ENCODE measurements around the gene AEN.

The AEN gene
- 37.3 to 153 (median 94.8) reads per million in 9 experiments for total RNA-seq

- Mint-ChIP-seq H3K4me1 (ENCODE audit: low read depth in 2 of 2) (peaks cover 33 to 39% of the 10 kb centered on the region in 2 donors), H3K4me3 (peak within 1 kb of the TSS; percentile 83 to 92), H3K27me3 (peaks cover 15 to 21% of the 10 kb centered on the region in 2 donors), H3K36me3 (ENCODE audit: insufficient read depth) (peaks cover 11% of the 10 kb centered on the region), H3K9me3 (no peaks in the 10 kb centered on the region), H3K27ac (peak within 1 kb of the TSS; percentile 94 to 98)
- peak; percentile 92 for ATAC-seq (replicated peaks)
- peak; percentile 94 to 96 (median 95) for DNase-seq
Measured at GRCh38 chr15:88620995-88621772, at the start of gene AEN. AEN (plus strand) TSS chr15:88621340; CDS start chr15:88626210, 4,870 bp downstream.

- no peak overlapping the region for H3K27ac Mint-ChIP-seq
- H3K4me3 Mint-ChIP-seq: no peak overlapping the region
- ATAC-seq (replicated peaks): no peak
- peaks cover 26 to 63% of the 10 kb centered on the region in 2 donors for H3K27me3 Mint-ChIP-seq
- no peak for DNase-seq
- H3K9me3 Mint-ChIP-seq: no peaks in the 10 kb centered on the region
- H3K4me1 Mint-ChIP-seq (ENCODE audit: low read depth in 2 of 2): no peaks in the 10 kb centered on the region
- no peaks in the 10 kb centered on the region for H3K36me3 Mint-ChIP-seq (ENCODE audit: insufficient read depth)
Measured at GRCh38 chr15:88571852-88572259, 49.3 kb upstream of the AEN start.

GRCh38 chr15:88574077-88574476 is 47.1 kb upstream of the AEN start:
- Mint-ChIP-seq H3K36me3 (ENCODE audit: insufficient read depth) (no peaks in the 10 kb centered on the region), H3K4me1 (ENCODE audit: low read depth in 2 of 2) (no peaks in the 10 kb centered on the region), H3K27ac (no peak overlapping the region), H3K27me3 (peaks cover 21 to 43% of the 10 kb centered on the region in 2 donors), H3K4me3 (no peak overlapping the region), H3K9me3 (no peaks in the 10 kb centered on the region)
- ATAC-seq (replicated peaks) (no peak), DNase-seq (no peak)

GRCh38 chr15:88574655-88575054 is 46.5 kb upstream of the AEN start:
- ATAC-seq (replicated peaks) (no peak), DNase-seq (no peak)
- Mint-ChIP-seq H3K27ac (no peak overlapping the region), H3K27me3 (peaks cover 21 to 43% of the 10 kb centered on the region in 2 donors), H3K36me3 (ENCODE audit: insufficient read depth) (no peaks in the 10 kb centered on the region), H3K4me3 (no peak overlapping the region), H3K9me3 (no peaks in the 10 kb centered on the region), H3K4me1 (ENCODE audit: low read depth in 2 of 2) (no peaks in the 10 kb centered on the region)

- H3K36me3 Mint-ChIP-seq (ENCODE audit: insufficient read depth): no peaks in the 10 kb centered on the region
- H3K4me3 Mint-ChIP-seq: no peak overlapping the region
- peaks cover 17 to 22% of the 10 kb centered on the region in 2 donors for H3K27me3 Mint-ChIP-seq
- no peak overlapping the region for H3K27ac Mint-ChIP-seq
- no peak for DNase-seq
- no peaks in the 10 kb centered on the region for H3K9me3 Mint-ChIP-seq
- no peaks in the 10 kb centered on the region for H3K4me1 Mint-ChIP-seq (ENCODE audit: low read depth in 2 of 2)
- no peak for ATAC-seq (replicated peaks)
Measured at GRCh38 chr15:88579322-88579721, 41.8 kb upstream of the AEN start.

- Mint-ChIP-seq H3K9me3 (no peaks in the 10 kb centered on the region), H3K4me1 (ENCODE audit: low read depth in 2 of 2) (no peaks in the 10 kb centered on the region), H3K27ac (no peak overlapping the region), H3K36me3 (ENCODE audit: insufficient read depth) (no peaks in the 10 kb centered on the region), H3K27me3 (peaks cover 16% of the 10 kb centered on the region in 2 donors), H3K4me3 (no peak overlapping the region)
- ATAC-seq (replicated peaks): no peak
- no peak for DNase-seq
Measured at GRCh38 chr15:88580532-88580931, 40.6 kb upstream of the AEN start.

GRCh38 chr15:88586401-88587162 is 34.6 kb upstream of the AEN start:
- no peaks in the 10 kb centered on the region for H3K4me1 Mint-ChIP-seq (ENCODE audit: low read depth in 2 of 2)
- ATAC-seq (replicated peaks) (no peak), DNase-seq (no peak)
- no peaks in the 10 kb centered on the region for H3K9me3 Mint-ChIP-seq
- no peaks in the 10 kb centered on the region for H3K36me3 Mint-ChIP-seq (ENCODE audit: insufficient read depth)
- H3K27me3 Mint-ChIP-seq: peaks cover 16 to 21% of the 10 kb centered on the region in 2 donors
- no peak overlapping the region for H3K4me3 Mint-ChIP-seq
- H3K27ac Mint-ChIP-seq: no peak overlapping the region

GRCh38 chr15:88590759-88591158 is 30.4 kb upstream of the AEN start:
- H3K9me3 Mint-ChIP-seq: no peaks in the 10 kb centered on the region
- H3K4me3 Mint-ChIP-seq: no peak overlapping the region
- H3K27me3 Mint-ChIP-seq: peaks cover 0 to 12% of the 10 kb centered on the region in 2 donors
- H3K36me3 Mint-ChIP-seq (ENCODE audit: insufficient read depth): no peaks in the 10 kb centered on the region
- DNase-seq (no peak), ATAC-seq (replicated peaks) (no peak)
- H3K27ac Mint-ChIP-seq: no peak overlapping the region
- H3K4me1 Mint-ChIP-seq (ENCODE audit: low read depth in 2 of 2): no peaks in the 10 kb centered on the region

- ATAC-seq (replicated peaks) (no peak), DNase-seq (no peak)
- peaks cover 0 to 11% of the 10 kb centered on the region in 2 donors for H3K27me3 Mint-ChIP-seq
- no peak overlapping the region for H3K27ac Mint-ChIP-seq
- no peaks in the 10 kb centered on the region for H3K36me3 Mint-ChIP-seq (ENCODE audit: insufficient read depth)
- no peaks in the 10 kb centered on the region for H3K9me3 Mint-ChIP-seq
- no peaks in the 10 kb centered on the region for H3K4me1 Mint-ChIP-seq (ENCODE audit: low read depth in 2 of 2)
- no peak overlapping the region for H3K4me3 Mint-ChIP-seq
Measured at GRCh38 chr15:88591384-88591783, 29.8 kb upstream of the AEN start.

GRCh38 chr15:88603885-88604284 is 17.3 kb upstream of the AEN start:
- DNase-seq (no peak), ATAC-seq (replicated peaks) (no peak)
- peak overlapping the region; percentile 3 to 25 for H3K4me3 Mint-ChIP-seq
- no peak overlapping the region for H3K27ac Mint-ChIP-seq
- H3K36me3 Mint-ChIP-seq (ENCODE audit: insufficient read depth): peaks cover 3% of the 10 kb centered on the region
- peaks cover 70% of the 10 kb centered on the region in 2 donors for H3K27me3 Mint-ChIP-seq
- H3K4me1 Mint-ChIP-seq (ENCODE audit: low read depth in 2 of 2): peaks cover 9 to 13% of the 10 kb centered on the region in 2 donors
- no peaks in the 10 kb centered on the region for H3K9me3 Mint-ChIP-seq

- ATAC-seq (replicated peaks): no peak
- Mint-ChIP-seq H3K27ac (no peak overlapping the region), H3K27me3 (peaks cover 76 to 77% of the 10 kb centered on the region in 2 donors)
Measured at GRCh38 chr15:88604381-88605188, 16.6 kb upstream of the AEN start.

GRCh38 chr15:88605189-88606069 is 15.7 kb upstream of the AEN start:
- Mint-ChIP-seq H3K4me1 (ENCODE audit: low read depth in 2 of 2) (peaks cover 9 to 13% of the 10 kb centered on the region in 2 donors), H3K36me3 (ENCODE audit: insufficient read depth) (no peaks in the 10 kb centered on the region), H3K9me3 (no peaks in the 10 kb centered on the region), H3K27ac (no peak overlapping the region), H3K27me3 (peaks cover 83 to 85% of the 10 kb centered on the region in 2 donors), H3K4me3 (no peak overlapping the region)
- DNase-seq (peak in 2 of 3 experiments; percentile 26), ATAC-seq (replicated peaks) (peak; percentile 61)

More at GRCh38 chr15:88604381-88605188, 16.6 kb upstream of the AEN start:
- Mint-ChIP-seq H3K4me3 (peak overlapping the region; percentile 18 to 43), H3K36me3 (ENCODE audit: insufficient read depth) (no peaks in the 10 kb centered on the region), H3K9me3 (no peaks in the 10 kb centered on the region), H3K4me1 (ENCODE audit: low read depth in 2 of 2) (peaks cover 9 to 13% of the 10 kb centered on the region in 2 donors)
- no peak for DNase-seq

Data from effector memory CD8-positive, alpha-beta T cell (primary cell).